IPS-18a (cell line): ENCODE measurements around the gene KRTAP8-1.

Experiments used
- H3K27ac ChIP-seq: one replicate; pipeline ENCODE4 v1.5.1; 2013; ENCODE audit warnings: low read length
- H3K27me3 ChIP-seq: one replicate; pipeline ENCODE4 v1.6.1; 2013; ENCODE audit warnings: mild to moderate bottlenecking, low read length; ENCODE audit not compliant: control insufficient read depth, insufficient read depth
- H3K36me3 ChIP-seq: one replicate; pipeline ENCODE4 v1.6.1; 2013; ENCODE audit warnings: low read depth, low read length; ENCODE audit not compliant: control insufficient read depth
- H3K4me1 ChIP-seq: one replicate; pipeline ENCODE4 v1.6.1; 2013; ENCODE audit warnings: low read depth, low read length; ENCODE audit not compliant: control insufficient read depth
- H3K4me3 ChIP-seq: one replicate; pipeline ENCODE4 v1.5.1; 2013; ENCODE audit warnings: low read length
- H3K9ac ChIP-seq: one replicate; pipeline ENCODE4 v1.6.1; 2013; ENCODE audit warnings: mild to moderate bottlenecking, low read length, moderate library complexity
- H3K9me3 ChIP-seq: one replicate; pipeline ENCODE4 v1.6.1; 2013; ENCODE audit warnings: low read depth, low read length; ENCODE audit not compliant: control insufficient read depth

The KRTAP8-1 gene, protein sequence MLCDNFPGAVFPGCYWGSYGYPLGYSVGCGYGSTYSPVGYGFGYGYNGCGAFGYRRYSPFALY

GRCh38 chr21:30813174-30813573 is at the start of gene KRTAP8-1:
Gene KRTAP8-1, minus strand, starts transcription at chr21:30813274. Its CDS starts 54 bp downstream, at chr21:30813220.
- H3K27ac ChIP-seq: no peak within 1 kb of the TSS
- no peak within 1 kb of the TSS for H3K9ac ChIP-seq
- no peaks in the 10 kb centered on the region for H3K27me3 ChIP-seq
- H3K4me3 ChIP-seq: no peak within 1 kb of the TSS
- no peaks in the 10 kb centered on the region for H3K36me3 ChIP-seq
- H3K9me3 ChIP-seq: no peaks in the 10 kb centered on the region
- H3K4me1 ChIP-seq: no peaks in the 10 kb centered on the region

- no peaks in the 10 kb centered on the region for H3K27me3 ChIP-seq
- no peak overlapping the region for H3K9ac ChIP-seq
- no peaks in the 10 kb centered on the region for H3K4me1 ChIP-seq
- H3K27ac ChIP-seq: no peak overlapping the region
- H3K36me3 ChIP-seq: no peaks in the 10 kb centered on the region
- no peaks in the 10 kb centered on the region for H3K9me3 ChIP-seq
- H3K4me3 ChIP-seq: no peak overlapping the region
These were observed 34.8 kb upstream of the KRTAP8-1 start for GRCh38 chr21:30847627-30848500.

DNA sequence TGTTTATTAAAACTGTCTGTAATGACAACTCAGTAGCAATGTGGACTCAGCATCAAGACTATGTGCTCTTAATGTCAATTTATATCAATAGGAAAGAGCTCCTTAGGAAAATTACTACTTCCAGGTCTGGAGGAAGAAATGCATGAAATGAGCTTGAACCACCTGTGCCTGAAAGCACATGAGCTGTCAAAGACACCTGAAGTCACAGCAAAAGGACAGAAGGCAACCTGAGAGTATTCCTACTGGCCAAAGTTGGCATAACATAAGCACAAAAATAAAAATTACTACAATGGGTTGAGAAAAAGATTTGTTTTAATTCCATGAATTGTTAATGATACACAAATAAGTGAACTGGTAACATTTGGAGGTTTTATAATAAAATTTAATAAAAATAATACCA is 29.9 kb upstream of the KRTAP8-1 start:
- H3K27me3 ChIP-seq: no peaks in the 10 kb centered on the region
- no peak overlapping the region for H3K27ac ChIP-seq
- no peaks in the 10 kb centered on the region for H3K9me3 ChIP-seq
- no peaks in the 10 kb centered on the region for H3K36me3 ChIP-seq
- H3K9ac ChIP-seq: no peak overlapping the region
- no peaks in the 10 kb centered on the region for H3K4me1 ChIP-seq
- H3K4me3 ChIP-seq: no peak overlapping the region

- no peak overlapping the region for H3K9ac ChIP-seq
- no peaks in the 10 kb centered on the region for H3K4me1 ChIP-seq
- no peak overlapping the region for H3K27ac ChIP-seq
- H3K27me3 ChIP-seq: no peaks in the 10 kb centered on the region
- no peak overlapping the region for H3K4me3 ChIP-seq
- no peaks in the 10 kb centered on the region for H3K36me3 ChIP-seq
- H3K9me3 ChIP-seq: no peaks in the 10 kb centered on the region
These were observed 26.2 kb upstream of the KRTAP8-1 start for GRCh38 chr21:30839304-30839703.

GRCh38 chr21:30838536-30838935 is 25.5 kb upstream of the KRTAP8-1 start:
- Histone ChIP-seq H3K27ac (no peak overlapping the region), H3K36me3 (no peaks in the 10 kb centered on the region), H3K9ac (no peak overlapping the region), H3K4me3 (no peak overlapping the region), H3K9me3 (no peaks in the 10 kb centered on the region), H3K4me1 (no peaks in the 10 kb centered on the region), H3K27me3 (no peaks in the 10 kb centered on the region)

DNA sequence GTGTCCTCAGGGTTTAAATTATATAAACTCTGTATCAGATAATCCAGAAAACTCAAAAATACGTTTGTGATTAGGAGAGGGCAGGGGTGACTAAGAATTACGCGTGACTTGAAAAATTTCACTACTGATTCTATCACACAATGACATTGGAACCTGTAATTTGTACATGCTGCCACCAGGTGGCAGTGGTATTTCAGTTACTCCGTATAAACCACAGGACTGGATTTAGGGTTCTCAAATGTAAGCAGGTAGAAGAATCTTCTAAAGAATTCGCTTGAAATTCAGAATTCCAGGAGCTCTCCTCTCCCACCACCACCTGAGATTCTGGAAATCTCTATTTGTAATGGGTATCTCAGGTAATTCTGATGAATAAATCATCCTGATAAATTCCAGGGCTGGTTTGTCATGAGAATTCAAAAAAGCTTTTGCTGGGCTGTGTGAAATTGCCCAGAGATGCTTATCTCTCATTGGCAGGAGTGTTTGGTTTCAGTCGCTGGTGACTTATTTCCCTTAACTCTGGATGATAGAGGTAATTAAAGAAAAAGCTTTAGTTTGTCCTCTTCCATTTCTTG is 18.2 kb upstream of the KRTAP8-1 start:
- no peak overlapping the region for H3K9ac ChIP-seq
- peaks cover 3% of the 10 kb centered on the region for H3K9me3 ChIP-seq

DNA sequence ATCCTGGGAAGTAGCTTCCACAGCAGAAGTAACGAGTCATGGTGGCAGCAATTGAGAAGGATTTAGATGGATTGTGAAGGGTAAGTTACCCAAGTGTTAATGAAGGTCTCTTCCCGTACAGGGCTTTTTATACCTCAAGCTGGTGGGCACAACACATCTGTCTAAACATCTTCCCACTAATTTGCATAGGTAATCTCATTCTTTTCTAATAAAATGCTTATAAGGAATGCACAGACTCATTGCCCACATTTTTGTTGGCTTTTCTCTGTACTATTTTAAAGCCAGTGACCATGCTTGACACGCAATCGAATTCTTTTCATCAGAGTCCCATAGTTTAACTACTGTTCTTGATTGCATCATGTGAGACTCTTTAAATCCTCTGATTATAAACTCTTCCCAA is 16.6 kb upstream of the KRTAP8-1 start, which contains the start of gene KRTAP7-1:
Gene KRTAP7-1 (minus strand): TSS at position 101 of the 400 bp plus-strand sequence. CDS start 61 bp downstream, at position 40.
- Histone ChIP-seq H3K9me3 (peaks cover 3% of the 10 kb centered on the region), H3K27ac (no peak within 1 kb of the TSS), H3K4me3 (no peak within 1 kb of the TSS), H3K4me1 (no peaks in the 10 kb centered on the region), H3K36me3 (no peaks in the 10 kb centered on the region), H3K9ac (no peak within 1 kb of the TSS), H3K27me3 (no peaks in the 10 kb centered on the region)

More for the DNA sequence above, 18.2 kb upstream of the KRTAP8-1 start:
- H3K36me3 ChIP-seq: no peaks in the 10 kb centered on the region
- H3K27me3 ChIP-seq: no peaks in the 10 kb centered on the region
- H3K4me3 ChIP-seq: no peak overlapping the region
- H3K27ac ChIP-seq: no peak overlapping the region
- no peaks in the 10 kb centered on the region for H3K4me1 ChIP-seq

GRCh38 chr21:30818837-30819610 is 6.0 kb upstream of the KRTAP8-1 start:
- no peaks in the 10 kb centered on the region for H3K36me3 ChIP-seq
- no peaks in the 10 kb centered on the region for H3K27me3 ChIP-seq
- H3K4me1 ChIP-seq: no peaks in the 10 kb centered on the region
- no peak overlapping the region for H3K9ac ChIP-seq
- H3K4me3 ChIP-seq: no peak overlapping the region
- no peak overlapping the region for H3K27ac ChIP-seq
- H3K9me3 ChIP-seq: no peaks in the 10 kb centered on the region

- no peaks in the 10 kb centered on the region for H3K9me3 ChIP-seq
- H3K9ac ChIP-seq: no peak overlapping the region
- no peak overlapping the region for H3K27ac ChIP-seq
- H3K4me3 ChIP-seq: no peak overlapping the region
- no peaks in the 10 kb centered on the region for H3K36me3 ChIP-seq
- no peaks in the 10 kb centered on the region for H3K27me3 ChIP-seq
- H3K4me1 ChIP-seq: no peaks in the 10 kb centered on the region
These were observed 12.5 kb downstream of the KRTAP8-1 start for GRCh38 chr21:30800605-30801004.

GRCh38 chr21:30793581-30794314 is 19.3 kb downstream of the KRTAP8-1 start:
- H3K27me3 ChIP-seq: no peaks in the 10 kb centered on the region
- no peak overlapping the region for H3K9ac ChIP-seq
- no peaks in the 10 kb centered on the region for H3K36me3 ChIP-seq
- no peaks in the 10 kb centered on the region for H3K9me3 ChIP-seq
- H3K27ac ChIP-seq: no peak overlapping the region
- no peak overlapping the region for H3K4me3 ChIP-seq
- H3K4me1 ChIP-seq: no peaks in the 10 kb centered on the region

GRCh38 chr21:30779249-30779648 is 33.8 kb downstream of the KRTAP8-1 start:
- Histone ChIP-seq H3K9ac (no peak overlapping the region), H3K9me3 (no peaks in the 10 kb centered on the region), H3K4me1 (no peaks in the 10 kb centered on the region), H3K27ac (no peak overlapping the region), H3K27me3 (no peaks in the 10 kb centered on the region), H3K36me3 (no peaks in the 10 kb centered on the region), H3K4me3 (no peak overlapping the region)
